ENCODE data around the gene GTPBP2.

GTPBP2 gene

DNA sequence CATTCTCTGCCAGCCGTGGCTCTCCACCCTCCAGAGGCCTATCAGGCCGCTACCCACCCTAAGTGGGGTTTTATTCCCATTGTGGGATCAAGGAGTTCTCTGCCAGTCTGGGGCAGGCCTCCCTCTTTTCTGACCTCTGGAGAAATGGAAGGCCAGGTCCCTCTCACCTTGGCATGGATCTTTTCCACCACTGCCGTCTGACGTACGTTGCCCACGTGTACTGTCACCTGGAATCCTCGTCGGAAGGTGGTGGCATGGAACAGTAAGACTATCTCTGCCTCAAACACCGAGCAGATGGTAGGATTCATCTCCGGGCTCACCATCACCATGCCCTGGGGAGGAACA lies 7.3 kb downstream of the GTPBP2 start (continued):
- TF ChIP-seq ZNF510 (tag by site-specific recombination; IDR thresholded peaks at IDR 0.05; ENCODE audit: insufficient replicate concordance) = no peak
- no peak for TF ChIP-seq ZNF239 (tag by site-specific recombination; IDR thresholded peaks at IDR 0.05)
- no peak for TF ChIP-seq ZNF148 (tag by site-specific recombination; IDR thresholded peaks at IDR 0.05; ENCODE audit: borderline replicate concordance)

DNA sequence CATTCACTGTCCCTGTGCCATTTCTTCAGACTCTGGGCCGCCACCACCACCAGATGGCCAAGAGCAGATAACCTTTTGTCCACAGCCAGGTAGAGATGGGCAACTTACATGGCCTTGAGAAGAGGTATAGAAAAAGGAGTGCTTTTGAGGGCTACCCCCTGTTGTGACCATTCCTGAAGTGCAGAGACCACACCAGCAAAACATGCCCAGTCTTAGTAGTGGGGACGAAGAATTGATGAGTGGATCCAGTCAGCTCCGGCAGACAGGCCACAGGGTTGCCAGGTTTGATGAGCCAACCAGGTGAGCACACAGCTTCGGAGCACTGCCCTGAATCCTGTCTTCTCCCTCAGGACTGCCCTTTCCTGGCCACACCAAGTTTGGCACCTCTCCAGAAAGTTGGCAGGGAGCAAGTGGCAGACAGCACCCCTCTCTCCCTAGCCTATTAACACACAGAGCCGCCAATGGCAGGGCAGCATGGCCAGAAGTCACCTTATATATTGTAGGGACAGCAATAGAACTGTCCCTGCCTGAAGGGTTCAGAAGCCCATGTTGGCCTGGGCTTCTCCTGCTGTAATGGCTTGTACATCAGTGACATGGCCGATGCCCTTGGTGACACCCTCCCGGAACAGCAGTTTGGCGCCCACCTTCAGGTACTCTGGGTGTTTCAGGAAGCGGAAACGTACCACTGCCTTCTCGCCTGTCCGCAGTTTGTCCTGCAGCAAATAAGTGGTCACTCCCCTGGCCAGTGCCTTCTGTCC lies 7.8 kb downstream of the GTPBP2 start:
- TF ChIP-seq BCL6B (tag by site-specific recombination; IDR thresholded peaks at IDR 0.05) (peak; percentile 57), ZNF221 (tag by site-specific recombination; IDR thresholded peaks at IDR 0.05; ENCODE audit: borderline replicate concordance) (no peak)
- Histone ChIP-seq H3K4me3 (ENCODE audit: low read depth, low read length) (no peak overlapping the region), H3K4me1 (ENCODE audit: control insufficient read depth, insufficient read depth, low read length) (no peaks in the 10 kb centered on the region), H3K27ac (ENCODE audit: extremely low read depth, low read depth, low read length) (no peak overlapping the region; the same call in 1 of the 2 replicates), H3K36me3 (ENCODE audit: control insufficient read depth in 2 of 2, insufficient read depth in 1 of 2, low read length in 2 of 2) (peaks cover 25 to 76% of the 10 kb centered on the region in 2 experiments), H3K9me3 (ENCODE audit: control insufficient read depth, insufficient read depth, low read depth, low read length) (no peaks in the 10 kb centered on the region)
- ChIA-PET POLR2A (interaction anchor here (1.2 to 4.0 kb wide), 2 partner anchors 8 to 46 kb away, joined by 4 to 36 read pairs; partner anchors contain the start of genes GTPBP2 and XPO5), CTCF (interaction anchor here (0.6 to 1.2 kb wide), 2 partner anchors 13 to 23 kb away, joined by 3 to 5 read pairs; no protein-coding TSS in a partner anchor)

DNA sequence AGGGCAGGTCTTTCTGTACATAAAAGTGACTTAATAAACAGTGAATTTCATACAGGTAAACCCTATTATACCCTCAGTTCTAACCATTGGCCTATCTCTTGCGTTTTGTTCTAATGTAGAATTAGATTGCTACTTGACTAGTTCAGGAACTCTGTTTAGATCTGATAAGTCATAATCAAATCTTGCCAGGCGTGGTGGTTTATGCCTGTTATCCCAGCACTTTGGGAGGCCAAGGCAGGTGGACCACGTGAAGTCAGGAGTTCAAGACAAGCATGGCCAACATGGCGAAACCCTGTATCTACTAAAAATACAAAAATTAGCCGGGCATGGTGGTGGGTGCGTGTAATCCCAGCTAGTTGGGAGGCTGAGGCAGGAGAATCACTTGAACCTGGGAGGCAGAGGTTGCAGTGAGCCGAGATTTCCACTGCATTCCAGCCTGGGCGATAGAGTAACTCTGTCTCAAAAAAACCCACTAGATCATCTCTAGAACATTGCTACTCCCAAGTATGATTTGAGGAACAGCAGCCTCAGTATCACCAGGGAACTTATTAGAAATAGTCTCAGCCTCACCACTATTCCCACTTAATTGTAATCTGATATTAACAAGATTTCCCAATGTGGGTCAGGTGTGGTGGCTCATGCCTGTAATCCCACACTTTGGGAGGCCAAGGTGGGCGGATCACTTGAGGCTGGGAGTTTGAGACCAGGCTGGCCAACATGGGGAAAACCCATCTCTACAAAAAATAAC lies 12.2 kb downstream of the GTPBP2 start:
- Histone ChIP-seq H3K4me1 (ENCODE audit: control insufficient read depth, insufficient read depth, low read length) (no peaks in the 10 kb centered on the region), H3K4me3 (ENCODE audit: low read depth, low read length) (no peak overlapping the region), H3K27ac (ENCODE audit: extremely low read depth, low read depth, low read length) (no peak overlapping the region), H3K36me3 (ENCODE audit: control insufficient read depth in 2 of 2, insufficient read depth in 1 of 2, low read length in 2 of 2) (peaks cover 41 to 63% of the 10 kb centered on the region in 2 experiments), H3K9me3 (ENCODE audit: control insufficient read depth, insufficient read depth, low read depth, low read length) (no peaks in the 10 kb centered on the region)
- CTCF ChIA-PET = interaction anchor here (3.9 kb wide), 1 partner anchor 8 kb away, joined by 26 read pairs; no protein-coding TSS in a partner anchor
- POLR2A ChIA-PET = interaction anchor here (0.8 to 1.4 kb wide), 3 partner anchors 8 to 651 kb away, joined by 3 to 6 read pairs (median 5); partner anchors contain the start of gene GTPBP2
- TF ChIP-seq EGR2 (tag by site-specific recombination; IDR thresholded peaks at IDR 0.05; ENCODE audit: low read depth) = peak; percentile 58; the same call in 1 of the 2 replicates
- TF ChIP-seq GLIS2 (tag by site-specific recombination; IDR thresholded peaks at IDR 0.05) = no peak
- no peak for TF ChIP-seq ZNF610 (tag by site-specific recombination; IDR thresholded peaks at IDR 0.05; ENCODE audit: borderline replicate concordance)
- TF ChIP-seq ZFHX2 (tag by site-specific recombination; conservative IDR thresholded peaks at IDR 0.05) = peak; percentile 52; the same call in 1 of the 2 replicates

GRCh38 chr6:43614396-43614730 lies 14.7 kb downstream of the GTPBP2 start:
- Histone ChIP-seq H3K9me3 (ENCODE audit: control insufficient read depth, insufficient read depth, low read depth, low read length) (no peaks in the 10 kb centered on the region), H3K27ac (ENCODE audit: extremely low read depth, low read depth, low read length) (no peak overlapping the region), H3K36me3 (ENCODE audit: control insufficient read depth in 2 of 2, insufficient read depth in 1 of 2, low read length in 2 of 2) (peaks cover 53 to 60% of the 10 kb centered on the region in 2 experiments), H3K4me1 (ENCODE audit: control insufficient read depth, insufficient read depth, low read length) (no peaks in the 10 kb centered on the region), H3K4me3 (ENCODE audit: low read depth, low read length) (no peak overlapping the region)
- ChIA-PET CTCF (interaction anchor here (1.3 kb wide), 1 partner anchor 12 kb away, joined by 3 read pairs; no protein-coding TSS in a partner anchor), POLR2A (interaction anchor here (0.6 to 0.7 kb wide), 2 partner anchors 13 to 515 kb away, joined by 3 read pairs; no protein-coding TSS in a partner anchor)
- TF ChIP-seq ZNF449 (tag by site-specific recombination; IDR thresholded peaks at IDR 0.05) (no peak), ZNF548 (tag by site-specific recombination; IDR thresholded peaks at IDR 0.05) (no peak), ZNF223 (tag by site-specific recombination; IDR thresholded peaks at IDR 0.05) (no peak), HOXC10 (CRISPR knock-in tag; IDR thresholded peaks at IDR 0.05) (no peak), ZNF768 (tag by site-specific recombination; IDR thresholded peaks at IDR 0.05) (no peak), ZBTB10 (tag by site-specific recombination; IDR thresholded peaks at IDR 0.05) (no peak), ZSCAN18 (tag by site-specific recombination; IDR thresholded peaks at IDR 0.05) (no peak)
